GM18511 (cell line): Measurements from ENCODE around the gene SPIRE2.
"Not testable (repeated sequence)": the region's sequence is repeated elsewhere in the genome, so short reads cannot be mapped to it uniquely, and the experiment has no call there.

ENCODE experiments used
- ATAC-seq: cut with Tn5 transposase; IDR thresholded peaks from one replicate; pipeline ENCODE4 v1.9.1; 2021; ENCODE audit warnings: mild to moderate bottlenecking, moderate library complexity; ENCODE audit not compliant: unreplicated experiment

SPIRE2 gene

DNA sequence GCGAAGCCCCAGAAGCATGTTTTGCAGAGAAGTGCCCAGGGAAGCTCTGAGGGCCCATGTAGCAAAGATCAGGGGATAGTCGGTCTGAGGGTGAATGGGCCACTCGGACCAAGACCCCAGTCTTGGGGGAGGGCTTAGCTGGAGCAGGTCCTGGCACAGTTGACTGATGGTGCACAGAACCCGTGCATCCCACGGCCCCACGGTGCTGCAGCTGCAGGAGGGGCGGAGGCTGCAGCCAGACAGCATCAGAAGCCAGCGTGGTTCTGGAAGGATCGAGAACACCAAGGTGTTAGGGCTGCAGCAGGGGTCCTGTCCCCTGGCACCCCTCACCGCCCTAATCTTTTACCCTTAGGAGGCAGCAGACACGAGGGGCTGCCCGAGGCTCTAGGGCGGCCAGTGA is 83.9 kb downstream of the SPIRE2 start:
- no peak for ATAC-seq

DNA sequence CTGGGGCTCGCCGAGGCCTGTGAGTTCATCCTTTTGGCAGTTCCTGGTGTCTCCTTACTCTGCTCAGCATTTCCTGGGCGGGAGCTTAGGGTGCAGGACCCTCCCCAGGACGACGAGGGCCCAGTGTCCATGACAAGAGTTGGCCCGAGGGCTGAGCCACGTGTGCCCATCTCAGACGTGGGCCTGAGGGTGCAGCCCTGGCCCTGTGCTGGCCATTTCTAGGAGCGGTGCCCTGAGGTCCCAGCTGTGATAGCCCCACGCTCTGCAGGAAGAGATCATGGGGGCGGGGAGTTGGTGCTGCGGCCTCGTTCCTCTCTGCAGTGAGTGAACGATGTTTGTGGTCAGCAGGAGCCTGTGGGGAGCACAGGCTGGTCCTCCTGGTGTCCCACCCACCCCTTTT is 84.4 kb downstream of the SPIRE2 start:
- ATAC-seq: no peak

DNA sequence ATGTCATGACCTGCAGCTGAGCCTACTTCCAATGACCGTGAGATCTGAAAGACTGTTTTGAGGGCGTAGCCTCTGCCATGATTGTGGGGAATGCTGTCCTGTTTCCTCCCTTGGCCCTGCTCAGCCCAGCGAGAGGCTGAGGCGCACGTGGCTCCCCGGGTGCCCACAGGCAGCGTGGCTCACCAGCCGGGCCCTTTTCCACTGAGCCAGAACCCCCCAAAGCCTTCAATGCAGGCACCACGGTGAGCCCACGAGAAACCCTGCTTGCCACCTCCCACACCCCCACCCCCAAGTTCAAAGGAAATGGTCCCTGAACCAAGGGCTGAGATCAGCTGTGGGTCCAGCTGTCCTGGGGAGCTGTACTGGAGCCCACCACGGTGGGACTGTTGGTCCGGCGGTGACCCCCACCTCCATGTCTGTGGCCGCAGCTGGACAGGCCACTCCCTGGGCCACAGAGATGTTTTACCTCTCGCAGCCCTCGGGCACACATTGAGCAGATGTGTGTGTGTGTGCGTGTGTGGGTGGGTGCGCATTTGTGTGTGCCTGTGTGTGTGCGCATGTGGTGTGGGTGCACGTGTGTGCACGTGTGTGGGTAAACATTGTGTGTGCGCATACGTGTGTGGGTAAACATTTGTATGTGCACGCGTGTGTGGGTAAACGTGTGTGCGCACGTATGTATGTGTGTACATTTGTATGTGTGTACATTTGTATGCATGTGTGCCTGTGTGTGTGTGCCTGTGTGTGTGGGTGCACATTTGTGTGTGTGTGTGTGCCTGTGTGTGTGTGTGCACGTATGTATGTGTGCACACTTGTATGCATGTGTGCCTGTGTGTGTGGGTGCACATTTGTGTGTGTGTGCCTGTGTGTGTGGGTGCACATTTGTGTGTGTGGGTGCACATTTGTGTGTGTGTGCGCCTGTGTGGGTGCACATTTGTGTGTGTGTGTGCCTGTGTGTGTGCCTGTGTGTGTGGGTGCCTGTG is 85.4 kb downstream of the SPIRE2 start:
- ATAC-seq: no peak

DNA sequence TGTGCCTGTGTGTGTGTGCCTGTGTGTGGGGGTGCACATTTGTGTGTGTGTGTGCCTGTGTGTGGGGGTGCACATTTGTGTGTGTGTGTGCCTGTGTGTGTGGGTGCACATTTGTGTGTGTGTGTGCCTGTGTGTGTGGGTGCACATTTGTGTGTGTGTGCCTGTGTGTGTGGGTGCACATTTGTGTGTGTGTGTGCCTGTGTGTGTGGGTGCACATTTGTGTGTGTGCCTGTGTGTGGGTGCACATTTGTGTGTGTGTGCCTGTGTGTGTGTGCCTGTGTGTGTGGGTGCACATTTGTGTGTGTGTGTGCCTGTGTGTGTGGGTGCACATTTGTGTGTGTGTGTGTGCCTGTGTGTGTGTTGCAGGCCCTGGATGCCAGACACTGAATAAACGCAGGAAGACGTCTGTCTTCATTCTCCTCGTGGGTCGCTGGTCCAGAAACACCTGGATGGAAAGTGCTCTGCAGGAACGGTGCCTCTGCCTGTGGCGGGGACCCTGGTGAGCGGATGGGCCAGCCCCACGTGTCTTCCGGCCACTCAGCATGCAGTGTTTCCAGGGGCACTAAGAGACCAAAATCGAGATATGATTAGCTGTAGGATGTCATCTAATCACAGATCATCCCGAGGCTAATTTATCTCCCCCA is 86.5 kb downstream of the SPIRE2 start:
- ATAC-seq: not testable (repeated sequence)

DNA sequence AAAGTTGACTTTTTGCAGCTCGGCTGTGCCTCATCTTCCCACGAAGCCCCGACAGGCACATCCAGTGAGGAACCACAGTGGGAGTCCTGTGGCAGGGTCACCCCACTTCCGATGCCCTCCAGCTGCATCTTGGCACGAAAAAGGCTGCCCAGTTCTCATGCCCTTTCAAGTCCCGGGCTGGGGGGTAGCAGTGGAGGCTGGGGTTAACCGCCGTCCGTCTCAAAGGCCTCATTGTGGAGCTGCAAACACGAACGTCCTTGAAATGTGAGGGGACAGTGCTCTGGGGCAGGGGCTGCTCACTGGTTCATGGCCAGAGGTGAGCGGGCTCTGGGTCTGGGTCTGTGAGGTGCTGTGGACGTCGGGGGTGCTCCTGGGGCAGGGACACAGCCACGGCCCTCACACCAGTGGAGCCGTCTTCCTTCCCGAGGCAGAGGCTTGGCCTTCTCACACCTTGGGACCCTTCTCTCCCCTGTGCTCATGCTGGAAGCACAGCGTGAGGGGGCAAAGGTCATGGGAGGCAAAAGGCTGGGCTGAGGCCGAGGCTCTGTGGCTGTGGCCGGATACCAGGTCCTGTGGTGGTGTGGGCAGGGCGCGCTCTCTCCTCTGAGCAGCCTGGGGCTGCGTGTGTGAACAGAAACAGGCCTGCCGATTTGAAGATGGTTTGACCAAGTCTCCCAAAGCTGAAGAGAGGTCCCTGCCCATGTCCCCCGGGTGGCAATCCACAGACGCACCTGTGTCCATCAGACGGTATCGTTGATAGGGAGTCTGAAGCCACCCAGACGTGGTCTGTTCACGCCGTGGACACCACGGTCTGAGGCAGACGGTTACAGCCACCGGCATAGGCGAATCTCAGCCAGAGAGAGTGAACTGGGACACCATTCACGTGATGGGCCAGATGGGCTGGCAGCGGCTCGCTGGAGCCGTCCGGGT is 87.3 kb downstream of the SPIRE2 start:
- no peak for ATAC-seq

DNA sequence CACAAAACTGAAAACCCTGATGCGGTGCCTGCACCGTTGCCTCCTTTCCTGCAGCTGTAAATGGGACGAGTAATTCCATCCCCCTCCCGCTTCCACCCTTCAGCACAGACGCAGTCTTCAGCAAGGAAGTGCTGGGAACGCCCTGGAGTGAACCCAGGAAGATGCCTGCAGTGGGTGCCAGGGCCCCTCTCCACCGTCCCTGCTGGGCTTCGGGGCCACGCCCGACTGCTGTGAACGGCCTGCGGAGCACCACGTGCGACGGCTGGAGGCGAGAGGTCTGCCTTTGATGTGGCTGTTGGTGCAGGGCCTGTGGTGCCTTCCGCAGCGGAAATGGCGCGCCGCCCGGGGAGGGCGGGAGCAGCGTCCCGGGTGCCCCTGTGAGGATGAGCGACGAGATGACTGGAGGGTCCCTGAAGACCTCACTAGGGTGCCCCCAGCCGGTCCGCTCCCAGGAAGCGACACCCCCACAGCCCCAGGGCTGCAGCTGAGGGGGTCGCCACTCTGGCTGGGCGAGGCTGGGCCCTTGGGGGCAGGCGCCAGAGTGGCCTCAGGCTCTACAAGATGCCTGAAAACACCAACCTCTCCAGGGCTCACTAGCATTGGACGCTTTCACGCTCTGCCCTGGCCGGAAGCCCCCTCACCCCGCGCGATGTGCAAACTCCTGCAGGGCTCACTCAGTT is 89.6 kb downstream of the SPIRE2 start:
- peak; percentile 78 for ATAC-seq

DNA sequence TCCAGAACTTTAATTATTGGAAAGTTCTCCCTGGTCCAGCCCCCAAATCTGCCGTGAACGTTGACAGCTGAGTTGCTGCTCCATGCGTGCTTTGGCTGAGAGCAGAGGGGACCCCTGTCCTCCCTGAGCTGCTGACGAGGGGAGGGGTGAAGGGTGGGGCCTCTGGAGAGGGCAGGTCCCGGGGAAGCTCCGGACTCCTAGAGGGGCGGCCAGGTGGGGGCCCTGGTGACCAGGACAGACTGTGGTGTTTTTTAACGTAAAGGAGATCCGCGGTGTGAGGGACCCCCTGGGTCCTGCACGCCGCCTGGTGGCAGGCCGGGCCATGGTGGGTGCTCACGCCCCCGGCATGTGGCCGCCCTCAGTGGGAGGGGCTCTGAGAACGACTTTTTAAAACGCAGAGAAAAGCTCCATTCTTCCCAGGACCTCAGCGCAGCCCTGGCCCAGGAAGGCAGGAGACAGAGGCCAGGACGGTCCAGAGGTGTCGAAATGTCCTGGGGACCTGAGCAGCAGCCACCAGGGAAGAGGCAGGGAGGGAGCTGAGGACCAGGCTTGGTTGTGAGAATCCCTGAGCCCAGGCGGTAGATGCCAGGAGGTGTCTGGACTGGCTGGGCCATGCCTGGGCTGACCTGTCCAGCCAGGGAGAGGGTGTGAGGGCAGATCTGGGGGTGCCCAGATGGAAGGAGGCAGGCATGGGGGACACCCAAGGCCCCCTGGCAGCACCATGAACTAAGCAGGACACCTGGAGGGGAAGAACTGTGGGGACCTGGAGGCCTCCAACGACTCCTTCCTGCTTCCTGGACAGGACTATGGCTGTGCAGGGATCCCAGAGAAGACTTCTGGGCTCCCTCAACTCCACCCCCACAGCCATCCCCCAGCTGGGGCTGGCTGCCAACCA is 90.4 kb downstream of the SPIRE2 start, which contains the start of gene MC1R:
TSS of gene MC1R (plus strand) at position 410 of the 895 bp plus-strand sequence. CDS start at position 807, 397 bp downstream.
- ATAC-seq: peak; percentile 24

DNA sequence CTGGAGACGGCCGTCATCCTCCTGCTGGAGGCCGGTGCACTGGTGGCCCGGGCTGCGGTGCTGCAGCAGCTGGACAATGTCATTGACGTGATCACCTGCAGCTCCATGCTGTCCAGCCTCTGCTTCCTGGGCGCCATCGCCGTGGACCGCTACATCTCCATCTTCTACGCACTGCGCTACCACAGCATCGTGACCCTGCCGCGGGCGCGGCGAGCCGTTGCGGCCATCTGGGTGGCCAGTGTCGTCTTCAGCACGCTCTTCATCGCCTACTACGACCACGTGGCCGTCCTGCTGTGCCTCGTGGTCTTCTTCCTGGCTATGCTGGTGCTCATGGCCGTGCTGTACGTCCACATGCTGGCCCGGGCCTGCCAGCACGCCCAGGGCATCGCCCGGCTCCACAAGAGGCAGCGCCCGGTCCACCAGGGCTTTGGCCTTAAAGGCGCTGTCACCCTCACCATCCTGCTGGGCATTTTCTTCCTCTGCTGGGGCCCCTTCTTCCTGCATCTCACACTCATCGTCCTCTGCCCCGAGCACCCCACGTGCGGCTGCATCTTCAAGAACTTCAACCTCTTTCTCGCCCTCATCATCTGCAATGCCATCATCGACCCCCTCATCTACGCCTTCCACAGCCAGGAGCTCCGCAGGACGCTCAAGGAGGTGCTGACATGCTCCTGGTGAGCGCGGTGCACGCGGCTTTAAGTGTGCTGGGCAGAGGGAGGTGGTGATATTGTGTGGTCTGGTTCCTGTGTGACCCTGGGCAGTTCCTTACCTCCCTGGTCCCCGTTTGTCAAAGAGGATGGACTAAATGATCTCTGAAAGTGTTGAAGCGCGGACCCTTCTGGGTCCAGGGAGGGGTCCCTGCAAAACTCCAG is 91.5 kb downstream of the SPIRE2 start:
- ATAC-seq: no peak

DNA sequence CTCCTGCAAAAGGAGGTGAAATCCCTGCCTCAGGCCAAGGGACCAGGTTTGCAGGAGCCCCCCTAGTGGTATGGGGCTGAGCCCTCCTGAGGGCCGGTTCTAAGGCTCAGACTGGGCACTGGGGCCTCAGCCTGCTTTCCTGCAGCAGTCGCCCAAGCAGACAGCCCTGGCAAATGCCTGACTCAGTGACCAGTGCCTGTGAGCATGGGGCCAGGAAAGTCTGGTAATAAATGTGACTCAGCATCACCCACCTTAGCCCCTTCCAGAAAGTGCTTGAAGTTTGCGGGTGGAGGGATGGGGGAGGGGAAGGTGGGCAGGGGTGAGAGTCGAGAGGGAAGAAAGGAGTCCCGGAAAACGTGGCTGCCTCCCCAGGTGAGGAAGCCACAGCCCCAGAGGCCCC is 92.4 kb downstream of the SPIRE2 start:
- no peak for ATAC-seq
